ENCODE results near the gene LENEP.

The LENEP gene

DNA sequence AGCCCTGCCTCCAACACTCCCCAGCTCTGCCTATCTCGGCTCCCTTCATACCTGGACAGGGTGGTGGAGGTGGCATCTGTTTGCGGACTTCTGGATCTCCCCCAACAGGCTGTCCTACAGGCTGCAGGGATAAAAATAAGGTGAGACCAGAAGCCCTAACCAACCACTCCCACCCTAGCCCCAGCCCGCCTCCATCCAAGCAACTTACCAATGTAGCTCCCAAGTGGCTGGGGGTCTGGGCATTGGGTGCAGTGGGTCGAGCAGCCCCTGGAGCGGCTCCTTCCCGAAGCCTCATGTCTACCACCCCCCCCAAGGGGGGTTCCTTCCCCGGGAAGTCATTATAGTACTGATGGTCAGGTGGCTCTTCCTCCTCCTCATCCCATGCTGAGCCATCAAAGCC lies 27.3 kb upstream of the LENEP start:
- TF ChIP-seq CTCF (conservative IDR thresholded peaks at IDR 0.05; ENCODE audit: low read depth, low read length) = no peak
- no peak overlapping the region for H3K4me3 ChIP-seq (ENCODE audit: low read depth, low read length)

DNA sequence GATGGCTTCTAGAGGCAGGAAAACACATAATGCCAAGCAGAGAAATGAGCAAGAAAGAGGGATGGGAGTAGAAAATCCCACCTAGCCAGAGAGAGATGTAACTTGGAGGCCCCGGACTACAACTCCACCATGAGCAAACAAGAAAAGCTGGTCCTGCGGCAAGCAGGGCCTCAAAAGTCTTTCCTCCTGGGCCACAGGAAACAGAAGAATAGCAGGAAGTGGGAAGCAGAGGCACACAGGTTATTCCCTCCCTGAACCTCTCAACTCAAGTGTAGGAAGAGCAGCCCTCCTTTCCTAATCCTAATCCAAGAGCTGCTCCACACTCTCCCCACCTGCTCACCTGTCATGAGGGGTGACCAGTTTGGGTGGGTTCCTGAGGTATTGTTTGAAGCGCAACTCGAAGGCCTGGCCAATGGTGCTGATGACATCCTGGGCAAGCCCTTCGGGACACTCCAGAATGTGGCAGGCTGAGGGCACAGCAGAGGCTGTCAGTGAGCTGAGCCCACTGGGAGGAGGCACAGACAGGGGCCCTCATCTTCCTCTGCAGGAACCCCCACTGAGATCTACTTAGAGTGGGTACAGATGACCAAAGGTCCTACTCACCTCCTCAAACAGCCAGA lies 25.9 kb upstream of the LENEP start:
- TF ChIP-seq CTCF (conservative IDR thresholded peaks at IDR 0.05; ENCODE audit: low read depth, low read length) = no peak
- no peak for DNase-seq (ENCODE audit: low read depth)
- H3K4me3 ChIP-seq (ENCODE audit: low read depth, low read length) = peak overlapping the region; percentile 3

More for the DNA sequence above, 27.3 kb upstream of the LENEP start:
- no peak for DNase-seq (ENCODE audit: low read depth)

DNA sequence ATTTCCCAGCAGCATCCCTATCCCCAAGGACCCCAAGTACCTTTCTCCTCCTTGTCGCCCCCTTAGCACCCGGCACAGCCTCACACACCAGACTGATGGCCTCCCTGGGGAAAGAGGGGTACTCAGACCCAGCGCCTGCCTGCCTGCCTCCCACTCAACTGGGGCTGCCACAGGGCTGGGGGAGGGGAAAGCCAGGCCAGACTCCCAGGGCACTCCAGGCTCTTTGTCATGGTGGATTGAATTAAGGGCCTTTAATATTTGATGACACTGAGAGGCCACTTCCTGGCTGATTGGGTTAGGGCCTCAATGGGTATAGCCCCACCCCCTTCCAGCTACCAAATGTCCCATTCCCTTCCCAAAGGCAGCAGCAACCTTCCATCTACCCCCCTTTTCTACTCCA lies 24.7 kb upstream of the LENEP start:
- H3K4me3 ChIP-seq (ENCODE audit: low read depth, low read length) = peak overlapping the region; percentile 71
- DNase-seq (ENCODE audit: low read depth) = no peak
- no peak for TF ChIP-seq CTCF (conservative IDR thresholded peaks at IDR 0.05; ENCODE audit: low read depth, low read length)

DNA sequence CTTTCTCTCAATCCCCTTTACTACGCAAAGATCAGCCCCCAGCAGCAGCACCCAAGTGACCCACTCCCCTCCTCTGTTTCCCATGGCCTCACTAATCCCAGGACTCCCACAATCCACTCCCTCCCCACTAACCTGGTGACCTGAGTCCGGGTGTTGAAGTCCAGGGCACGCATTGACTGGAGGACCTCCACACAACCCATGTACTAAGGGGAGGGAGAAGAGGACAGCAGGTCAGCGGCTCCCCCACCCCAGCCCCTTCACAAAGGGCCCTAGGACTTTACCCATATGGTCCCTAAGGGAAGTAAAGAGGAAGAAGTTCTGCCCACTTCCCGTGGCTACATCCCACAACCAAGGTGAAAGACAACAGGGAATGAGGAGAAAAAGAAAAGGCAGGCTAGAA lies 24.1 kb upstream of the LENEP start:
- DNase-seq (ENCODE audit: low read depth) = no peak
- no peak for TF ChIP-seq CTCF (conservative IDR thresholded peaks at IDR 0.05; ENCODE audit: low read depth, low read length)
- H3K4me3 ChIP-seq (ENCODE audit: low read depth, low read length) = peak overlapping the region; percentile 71

DNA sequence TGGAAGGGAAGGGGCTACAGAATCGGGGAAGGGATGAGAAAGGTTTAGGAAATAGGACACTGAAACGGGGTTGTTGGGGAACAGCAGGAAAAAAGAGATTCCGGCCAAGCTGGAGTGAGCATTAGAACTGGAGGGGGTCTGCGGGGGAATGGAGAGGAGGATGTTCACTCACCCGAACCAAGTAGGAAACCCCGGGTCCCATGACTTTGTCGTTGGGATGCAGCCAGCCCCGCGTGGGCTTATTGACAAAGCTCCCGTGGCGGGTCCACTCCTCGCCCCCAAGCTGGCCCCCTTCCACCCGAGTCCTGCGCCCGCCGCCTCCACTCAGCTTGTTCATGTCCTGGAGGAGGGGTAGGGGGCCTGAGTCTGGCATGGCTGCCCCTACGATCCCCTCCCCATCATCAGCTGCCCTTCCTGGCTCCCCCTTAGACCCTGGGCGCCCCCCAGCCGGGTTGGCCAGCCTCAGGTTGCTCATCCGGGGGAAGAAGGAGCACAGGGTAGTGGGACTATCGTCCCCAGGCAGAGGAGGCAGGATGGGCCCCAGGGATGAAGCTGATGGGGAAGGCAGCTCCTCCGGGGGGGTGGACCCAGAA lies 23.4 kb upstream of the LENEP start:
- peak; percentile 29 for DNase-seq (ENCODE audit: low read depth)
- peak overlapping the region; percentile 71 for H3K4me3 ChIP-seq (ENCODE audit: low read depth, low read length)
- no peak for TF ChIP-seq CTCF (conservative IDR thresholded peaks at IDR 0.05; ENCODE audit: low read depth, low read length)

- peak; percentile 94 for DNase-seq (ENCODE audit: low read depth)
- peak within 1 kb of the TSS; percentile 71 for H3K4me3 ChIP-seq (ENCODE audit: low read depth, low read length)
- no peak for TF ChIP-seq CTCF (conservative IDR thresholded peaks at IDR 0.05; ENCODE audit: low read depth, low read length)
These were observed 22.6 kb upstream of the LENEP start, which contains the start of gene SHC1 for GRCh38 chr1:154970631-154971340. SHC1 (minus strand) TSS chr1:154970747; CDS start chr1:154970526, 221 bp downstream.

Data from choroid plexus epithelial cell (primary cell).